ENCODE data around the gene TBC1D17. TPM values are rescaled to one million over a fixed set of nuclear protein-coding genes. Genes with fewer than 3 reads are reported as not detected.

TBC1D17 gene
- polyA plus RNA-seq, 1 donor (not counting 4 experiments of a cell fraction or from before 2014, with no cell fraction given): 9.4 TPM

- H3K79me2 ChIP-seq (ENCODE audit: control insufficient read depth, insufficient read depth, low read length): peaks cover 22% of the 10 kb centered on the region
Measured at GRCh38 chr19:49852631-49853126, 24.8 kb upstream of the TBC1D17 start.

GRCh38 chr19:49853852-49854377 lies 23.6 kb upstream of the TBC1D17 start:
- no peak overlapping the region for H3K9ac ChIP-seq (ENCODE audit: control insufficient read depth, extremely low read depth, insufficient read depth, low read length)
- FAIRE-seq (no peak), DNase-seq (ENCODE audit: low read depth, low spot score) (no peak)
- peaks cover 22% of the 10 kb centered on the region for H3K79me2 ChIP-seq (ENCODE audit: control insufficient read depth, insufficient read depth, low read length)
- peaks cover 14 to 17% of the 10 kb centered on the region in 2 experiments for H3K36me3 ChIP-seq (ENCODE audit: control insufficient read depth in 2 of 2, extremely low read depth in 1 of 2, insufficient read depth in 2 of 2, low read length in 2 of 2)
- peaks cover 7% of the 10 kb centered on the region for H4K20me1 ChIP-seq (ENCODE audit: control insufficient read depth, extremely low read depth, insufficient read depth, low read length)
- no peaks in the 10 kb centered on the region for H3K9me3 ChIP-seq (ENCODE audit: control insufficient read depth, low read depth, low read length)
- H3K4me3 ChIP-seq (ENCODE audit: control insufficient read depth in 2 of 3, extremely low read depth in 1 of 3, insufficient read depth in 2 of 3, low read depth in 1 of 3, low read length in 3 of 3): no peak overlapping the region
- TF ChIP-seq CTCF (optimal IDR thresholded peaks at IDR 0.05 in 1 of 3, IDR thresholded peaks at IDR 0.05 in 1 of 3, conservative IDR thresholded peaks at IDR 0.05 in 1 of 3; ENCODE audit: extremely low read depth in 1 of 3, insufficient read depth in 2 of 3, low read length in 3 of 3): no peak
- TF ChIP-seq EZH2 (IDR thresholded peaks at IDR 0.05; ENCODE audit: low read length): no peak
- peaks cover 17% of the 10 kb centered on the region for H3K4me1 ChIP-seq (ENCODE audit: control insufficient read depth, extremely low read depth, insufficient read depth, low read length)
- H3K4me2 ChIP-seq (ENCODE audit: control insufficient read depth, extremely low read depth, insufficient read depth, low read depth, low read length): no peak overlapping the region
- H3K27ac ChIP-seq (ENCODE audit: control insufficient read depth, insufficient read depth, low read length): no peak overlapping the region
- no peak overlapping the region for H2AFZ ChIP-seq (ENCODE audit: control insufficient read depth, low read length)
- dilution Hi-C loops (cut with MboI; ENCODE audit: extremely low pct_ligation_motif_present, low sequenced_read_pairs): no loop called here
- H3K27me3 ChIP-seq (ENCODE audit: control insufficient read depth, extremely low read depth, insufficient read depth, low read length): no peaks in the 10 kb centered on the region
- H3K9me1 ChIP-seq (ENCODE audit: control insufficient read depth, extremely low read depth, insufficient read depth, low read length): no peaks in the 10 kb centered on the region

More at GRCh38 chr19:49852631-49853126, 24.8 kb upstream of the TBC1D17 start:
- H3K36me3 ChIP-seq (ENCODE audit: control insufficient read depth in 2 of 2, extremely low read depth in 1 of 2, insufficient read depth in 2 of 2, low read length in 2 of 2): peaks cover 3 to 14% of the 10 kb centered on the region in 2 experiments
- dilution Hi-C loops (cut with MboI; ENCODE audit: extremely low pct_ligation_motif_present, low sequenced_read_pairs): no loop called here
- TF ChIP-seq EZH2 (IDR thresholded peaks at IDR 0.05; ENCODE audit: low read length) (no peak), CTCF (optimal IDR thresholded peaks at IDR 0.05 in 1 of 3, IDR thresholded peaks at IDR 0.05 in 1 of 3, conservative IDR thresholded peaks at IDR 0.05 in 1 of 3; ENCODE audit: extremely low read depth in 1 of 3, insufficient read depth in 2 of 3, low read length in 3 of 3) (no peak)
- DNase-seq (ENCODE audit: low read depth, low spot score) (no peak), FAIRE-seq (no peak)
- H3K4me3 ChIP-seq (ENCODE audit: control insufficient read depth in 2 of 3, extremely low read depth in 1 of 3, insufficient read depth in 2 of 3, low read depth in 1 of 3, low read length in 3 of 3): peak overlapping the region in 2 of 3 experiments; percentile 51 to 54
- H3K27me3 ChIP-seq (ENCODE audit: control insufficient read depth, extremely low read depth, insufficient read depth, low read length): no peaks in the 10 kb centered on the region
- no peaks in the 10 kb centered on the region for H3K9me3 ChIP-seq (ENCODE audit: control insufficient read depth, low read depth, low read length)
- H2AFZ ChIP-seq (ENCODE audit: control insufficient read depth, low read length): no peak overlapping the region
- no peaks in the 10 kb centered on the region for H3K9me1 ChIP-seq (ENCODE audit: control insufficient read depth, extremely low read depth, insufficient read depth, low read length)
- peak overlapping the region; percentile 34 for H3K9ac ChIP-seq (ENCODE audit: control insufficient read depth, extremely low read depth, insufficient read depth, low read length)
- peaks cover 26% of the 10 kb centered on the region for H3K4me1 ChIP-seq (ENCODE audit: control insufficient read depth, extremely low read depth, insufficient read depth, low read length)
- no peak overlapping the region for H3K27ac ChIP-seq (ENCODE audit: control insufficient read depth, insufficient read depth, low read length)
- peaks cover 5% of the 10 kb centered on the region for H4K20me1 ChIP-seq (ENCODE audit: control insufficient read depth, extremely low read depth, insufficient read depth, low read length)
- H3K4me2 ChIP-seq (ENCODE audit: control insufficient read depth, extremely low read depth, insufficient read depth, low read depth, low read length): peak overlapping the region; percentile 75
